ENCODE measurements around the gene SAT2. TPM values are rescaled to one million over a fixed set of nuclear protein-coding genes. Genes with fewer than 3 reads are reported as not detected.
"Not testable (repeated sequence)": the region's sequence is repeated elsewhere in the genome, so short reads cannot be mapped to it uniquely, and the experiment has no call there.

SAT2 gene
- total RNA-seq, 4 donors from 2014 or later, result 18.5 to 74.8 (median 46.0) TPM

DNA sequence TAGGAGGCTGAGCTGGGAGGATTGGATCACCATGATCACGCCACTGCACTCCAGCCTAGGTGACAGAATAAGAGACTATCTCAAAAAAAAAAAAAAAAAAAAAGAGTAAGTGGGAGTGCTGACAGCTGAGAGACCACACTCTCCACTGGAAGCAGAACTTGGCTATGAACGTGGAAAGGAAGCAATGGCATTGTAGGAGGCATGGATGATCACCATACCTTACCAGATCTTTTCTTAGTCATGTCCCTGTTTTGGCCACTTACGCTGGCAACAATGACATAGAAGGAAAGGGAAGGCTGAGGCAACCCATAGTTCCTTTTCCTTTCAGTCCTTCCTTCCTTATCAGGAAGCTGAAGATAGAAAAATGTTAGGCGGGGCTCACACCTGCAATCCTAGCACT lies 19.4 kb upstream of the SAT2 start:
- TF ChIP-seq POLR2A (IDR thresholded peaks at IDR 0.05), result no peak
- TF ChIP-seq, protein P1, sequence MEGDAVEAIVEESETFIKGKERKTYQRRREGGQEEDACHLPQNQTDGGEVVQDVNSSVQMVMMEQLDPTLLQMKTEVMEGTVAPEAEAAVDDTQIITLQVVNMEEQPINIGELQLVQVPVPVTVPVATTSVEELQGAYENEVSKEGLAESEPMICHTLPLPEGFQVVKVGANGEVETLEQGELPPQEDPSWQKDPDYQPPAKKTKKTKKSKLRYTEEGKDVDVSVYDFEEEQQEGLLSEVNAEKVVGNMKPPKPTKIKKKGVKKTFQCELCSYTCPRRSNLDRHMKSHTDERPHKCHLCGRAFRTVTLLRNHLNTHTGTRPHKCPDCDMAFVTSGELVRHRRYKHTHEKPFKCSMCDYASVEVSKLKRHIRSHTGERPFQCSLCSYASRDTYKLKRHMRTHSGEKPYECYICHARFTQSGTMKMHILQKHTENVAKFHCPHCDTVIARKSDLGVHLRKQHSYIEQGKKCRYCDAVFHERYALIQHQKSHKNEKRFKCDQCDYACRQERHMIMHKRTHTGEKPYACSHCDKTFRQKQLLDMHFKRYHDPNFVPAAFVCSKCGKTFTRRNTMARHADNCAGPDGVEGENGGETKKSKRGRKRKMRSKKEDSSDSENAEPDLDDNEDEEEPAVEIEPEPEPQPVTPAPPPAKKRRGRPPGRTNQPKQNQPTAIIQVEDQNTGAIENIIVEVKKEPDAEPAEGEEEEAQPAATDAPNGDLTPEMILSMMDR (IDR thresholded peaks at IDR 0.05), result no peak
- Histone ChIP-seq H3K27me3 (no peaks in the 10 kb centered on the region), H3K36me3 (no peaks in the 10 kb centered on the region)

DNA sequence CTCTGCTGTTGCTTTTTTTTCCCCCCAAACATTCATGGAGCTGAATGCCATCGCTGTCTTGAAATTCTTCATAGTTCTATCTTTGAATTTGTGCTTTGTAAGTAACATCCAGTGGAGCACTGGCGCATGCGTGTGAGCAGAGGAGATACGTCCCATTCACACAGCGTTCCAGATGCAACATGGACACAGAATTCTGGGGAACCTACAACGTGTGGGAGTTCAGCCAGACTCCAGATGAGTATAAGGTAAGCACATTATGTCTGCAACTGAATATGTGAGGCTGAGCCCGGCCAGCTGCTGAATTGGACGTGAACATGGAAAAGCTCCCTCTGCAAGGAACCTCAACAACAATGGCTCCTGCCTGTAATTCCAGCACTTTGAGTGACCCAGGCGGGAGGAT lies 18.8 kb upstream of the SAT2 start:
- Histone ChIP-seq H3K36me3 (no peaks in the 10 kb centered on the region), H3K4me1 (no peaks in the 10 kb centered on the region), H3K4me3 (no peak overlapping the region), H3K27ac (no peak overlapping the region), H3K9me3 (no peaks in the 10 kb centered on the region), H3K27me3 (no peaks in the 10 kb centered on the region)
- no peak for DNase-seq
- TF ChIP-seq, protein P1 (IDR thresholded peaks at IDR 0.05), result no peak
- TF ChIP-seq POLR2A (IDR thresholded peaks at IDR 0.05), result no peak
- intact Hi-C loops (cut with DNase I; ENCODE audit: low total_unique reads), result no loop called here

More for the DNA sequence above, 19.4 kb upstream of the SAT2 start:
- Histone ChIP-seq H3K9me3 (no peaks in the 10 kb centered on the region), H3K4me1 (no peaks in the 10 kb centered on the region), H3K4me3 (no peak overlapping the region), H3K27ac (no peak overlapping the region)
- intact Hi-C loops (cut with DNase I; ENCODE audit: low total_unique reads), result no loop called here
- DNase-seq, result no peak

DNA sequence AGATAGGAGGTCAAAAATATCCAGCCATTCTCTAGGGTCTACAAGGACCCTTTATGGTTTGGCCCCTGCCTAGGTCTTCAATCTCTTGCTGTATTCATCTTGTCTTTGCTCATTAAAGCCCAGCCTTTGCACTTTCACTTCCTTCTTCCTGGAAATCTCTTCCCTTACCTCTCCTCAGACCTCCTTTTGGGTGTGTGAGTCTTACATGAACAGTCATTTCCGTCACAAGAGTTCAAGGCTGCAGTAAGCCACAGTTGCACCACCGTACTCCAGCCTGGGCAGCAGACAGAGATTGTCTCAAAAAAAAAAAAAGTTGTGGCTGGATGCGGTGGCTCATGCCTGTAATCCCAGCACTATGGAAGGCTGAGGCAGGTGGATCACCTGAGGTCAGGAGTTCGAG lies 17.2 kb upstream of the SAT2 start:
- no peaks in the 10 kb centered on the region for H3K36me3 ChIP-seq
- H3K27me3 ChIP-seq, result no peaks in the 10 kb centered on the region
- H3K27ac ChIP-seq, result no peak overlapping the region
- H3K4me1 ChIP-seq, result no peaks in the 10 kb centered on the region
- intact Hi-C loops (cut with DNase I; ENCODE audit: low total_unique reads), result no loop called here
- TF ChIP-seq, protein P1 (IDR thresholded peaks at IDR 0.05), result no peak
- TF ChIP-seq POLR2A (IDR thresholded peaks at IDR 0.05), result no peak
- DNase-seq, result no peak
- no peaks in the 10 kb centered on the region for H3K9me3 ChIP-seq
- H3K4me3 ChIP-seq, result no peak overlapping the region

DNA sequence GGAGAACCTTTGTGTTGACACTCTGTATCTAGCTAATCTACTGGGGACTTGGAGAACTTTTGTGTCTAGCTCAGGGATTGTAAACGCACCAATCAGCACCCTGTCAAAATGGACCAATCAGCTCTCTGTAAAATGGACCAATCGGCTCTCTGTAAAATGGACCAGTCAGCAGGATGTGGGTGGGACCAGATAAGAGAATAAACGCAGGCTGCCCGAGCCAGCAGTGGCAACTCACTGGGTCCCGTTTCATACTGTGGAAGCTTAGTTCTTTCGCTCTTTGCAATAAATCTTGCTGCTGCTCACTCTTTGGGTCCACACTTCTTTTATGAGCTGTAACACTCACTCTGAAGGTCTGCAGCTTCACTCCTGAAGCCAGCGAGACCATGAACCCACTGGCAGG lies 14.0 kb upstream of the SAT2 start:
- DNase-seq; H3K4me1 ChIP-seq; H3K9me3 ChIP-seq; H3K27me3 ChIP-seq; H3K27ac ChIP-seq; H3K4me3 ChIP-seq; intact Hi-C loops (cut with DNase I; ENCODE audit: low total_unique reads); H3K36me3 ChIP-seq: not testable (repeated sequence)

DNA sequence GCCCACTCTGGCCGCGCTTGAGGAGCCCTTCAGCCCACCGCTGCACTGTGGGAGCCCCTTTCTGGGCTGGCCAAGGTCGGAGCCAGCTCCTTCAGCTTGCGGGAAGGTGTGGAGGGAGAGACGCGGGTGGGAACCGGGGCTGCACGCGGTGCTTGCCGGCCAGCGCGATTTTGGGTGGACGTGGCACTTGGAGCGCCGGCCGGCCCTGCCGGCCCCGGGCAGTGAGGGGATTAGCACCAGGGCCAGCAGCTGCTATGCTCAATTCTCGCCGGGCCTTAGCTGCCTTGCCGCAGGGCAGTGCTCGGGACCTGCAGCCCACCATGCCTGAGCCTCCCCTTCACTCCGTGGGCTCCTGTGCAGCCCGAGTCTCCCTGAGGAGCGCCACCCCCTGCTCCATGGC lies 13.2 kb upstream of the SAT2 start:
- H3K4me3 ChIP-seq, result no peak overlapping the region
- H3K9me3 ChIP-seq, result no peaks in the 10 kb centered on the region
- no peaks in the 10 kb centered on the region for H3K4me1 ChIP-seq
- H3K27ac ChIP-seq, result no peak overlapping the region
- intact Hi-C loops (cut with DNase I; ENCODE audit: low total_unique reads), result no loop called here
- no peaks in the 10 kb centered on the region for H3K27me3 ChIP-seq
- no peak for TF ChIP-seq POLR2A (IDR thresholded peaks at IDR 0.05)
- TF ChIP-seq, protein P1 (IDR thresholded peaks at IDR 0.05), result no peak
- no peak for DNase-seq
- no peaks in the 10 kb centered on the region for H3K36me3 ChIP-seq

DNA sequence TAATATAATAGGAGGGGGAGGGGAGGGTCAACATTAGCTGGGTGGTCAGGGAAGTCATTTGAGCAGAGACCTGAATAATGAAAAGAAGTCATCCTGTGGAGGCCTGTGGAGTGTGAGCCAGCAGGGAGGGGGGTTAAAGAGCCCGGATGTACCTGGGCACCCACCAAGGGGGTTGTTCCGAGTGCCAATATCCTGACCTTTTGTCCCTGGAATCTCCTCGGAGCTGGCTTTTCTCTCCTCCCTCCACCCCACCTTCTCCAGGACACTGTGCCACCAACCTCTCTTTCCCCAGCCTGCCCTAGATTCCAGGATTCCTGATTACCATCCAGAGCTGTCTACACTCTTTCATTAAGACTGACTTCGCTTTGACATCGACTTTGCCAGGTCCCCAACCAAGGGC lies 8.5 kb upstream of the SAT2 start:
- H3K27me3 ChIP-seq, result no peaks in the 10 kb centered on the region
- no peaks in the 10 kb centered on the region for H3K36me3 ChIP-seq
- H3K4me3 ChIP-seq, result no peak overlapping the region
- DNase-seq, result no peak
- no peaks in the 10 kb centered on the region for H3K9me3 ChIP-seq
- intact Hi-C loops (cut with DNase I; ENCODE audit: low total_unique reads), result no loop called here
- TF ChIP-seq, protein P1 (IDR thresholded peaks at IDR 0.05), result no peak
- TF ChIP-seq POLR2A (IDR thresholded peaks at IDR 0.05), result no peak
- no peaks in the 10 kb centered on the region for H3K4me1 ChIP-seq
- H3K27ac ChIP-seq, result no peak overlapping the region

Data from uterus (tissue), 4 donors.